HEK293T (cell line): Measurements from ENCODE around the gene TRIM77.

Experiments used
- ARNT ChIP-seq: fragments of 450-650 bp; IDR thresholded peaks from 2 replicates; pipeline ENCODE4 v1.6.1; 2017; ENCODE audit warnings: mild to moderate bottlenecking
- BHLHE40 ChIP-seq: fragments of 450-650 bp; IDR thresholded peaks from 2 replicates; pipeline ENCODE4 v1.6.1; 2016; ENCODE audit warnings: mild to moderate bottlenecking, moderate library complexity, borderline replicate concordance
- FOXK2 ChIP-seq: fragments of 450-650 bp; IDR thresholded peaks from 2 replicates; pipeline ENCODE4 v1.6.1; 2016; ENCODE audit warnings: mild to moderate bottlenecking
- FOXM1 ChIP-seq: fragments of 450-650 bp; IDR thresholded peaks from 2 replicates; pipeline ENCODE4 v1.6.1; 2017; ENCODE audit warnings: mild to moderate bottlenecking, borderline replicate concordance
- SP1 ChIP-seq: fragments of 450-650 bp; IDR thresholded peaks from 2 replicates; pipeline ENCODE4 v1.6.1; 2017
- SUZ12 ChIP-seq: fragments of 450-650 bp; IDR thresholded peaks from 2 replicates; pipeline ENCODE4 v1.6.1; 2016; ENCODE audit warnings: mild to moderate bottlenecking
- ZNF384 ChIP-seq: fragments of 450-650 bp; IDR thresholded peaks from 2 replicates; pipeline ENCODE4 v1.6.1; 2016

DNA sequence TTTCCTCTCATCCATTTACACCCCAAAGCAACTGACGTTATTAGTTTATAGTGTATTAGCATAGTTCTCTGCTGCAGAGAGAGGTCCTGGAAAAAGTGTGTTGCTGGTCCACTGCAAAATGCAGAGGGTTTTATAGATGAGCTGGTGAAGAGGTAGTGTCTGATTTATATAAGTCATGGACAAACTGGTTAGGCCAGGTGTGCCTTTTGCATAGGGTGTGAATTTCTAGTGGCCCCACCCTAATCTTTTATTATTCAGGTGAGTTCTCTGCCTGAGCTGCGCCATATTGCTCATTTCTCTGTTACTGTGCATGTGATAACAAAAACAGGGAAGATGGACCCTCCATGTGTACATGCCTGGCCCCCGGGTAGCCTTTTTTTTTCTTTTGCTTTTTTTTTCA lies 43.1 kb upstream of the TRIM77 start:
- no peak for TF ChIP-seq BHLHE40
- no peak for TF ChIP-seq SUZ12
- no peak for TF ChIP-seq FOXK2
- TF ChIP-seq ARNT = no peak
- TF ChIP-seq FOXM1 = no peak
- no peak for TF ChIP-seq SP1
- TF ChIP-seq ZNF384 = no peak
